ENCODE measurements around the gene SGK1. TPM values are rescaled to one million over a fixed set of nuclear protein-coding genes. Genes with fewer than 3 reads are reported as not detected.
"Not testable (repeated sequence)": the region's sequence is repeated elsewhere in the genome, so short reads cannot be mapped to it uniquely, and the experiment has no call there.

SGK1 gene
- total RNA-seq, 1 donor from 2014 or later = 6.3 TPM

- peaks cover 3% of the 10 kb centered on the region for H3K27me3 Mint-ChIP-seq (ENCODE audit: unreplicated experiment)
- H3K4me1 Mint-ChIP-seq (ENCODE audit: low read depth, unreplicated experiment) = no peaks in the 10 kb centered on the region
- no peak for DNase-seq
- no peak overlapping the region for H3K4me3 Mint-ChIP-seq (ENCODE audit: unreplicated experiment)
- TF ChIP-seq CTCF (IDR thresholded peaks at IDR 0.05; ENCODE audit: partially characterized antibody, unreplicated experiment) = no peak
- no peaks in the 10 kb centered on the region for H3K9me3 Mint-ChIP-seq (ENCODE audit: unreplicated experiment)
- no peak overlapping the region for H3K27ac Mint-ChIP-seq (ENCODE audit: unreplicated experiment)
- no peaks in the 10 kb centered on the region for H3K36me3 Mint-ChIP-seq (ENCODE audit: unreplicated experiment)
Observed at GRCh38 chr6:134288538-134289203, 29.2 kb downstream of the SGK1 start.

- Mint-ChIP-seq H3K4me3 (ENCODE audit: unreplicated experiment) (no peak overlapping the region), H3K27me3 (ENCODE audit: unreplicated experiment) (peaks cover 3% of the 10 kb centered on the region), H3K27ac (ENCODE audit: unreplicated experiment) (no peak overlapping the region), H3K9me3 (ENCODE audit: unreplicated experiment) (no peaks in the 10 kb centered on the region), H3K4me1 (ENCODE audit: low read depth, unreplicated experiment) (no peaks in the 10 kb centered on the region), H3K36me3 (ENCODE audit: unreplicated experiment) (no peaks in the 10 kb centered on the region)
- no peak for DNase-seq
- TF ChIP-seq CTCF (IDR thresholded peaks at IDR 0.05; ENCODE audit: partially characterized antibody, unreplicated experiment) = no peak
Observed at GRCh38 chr6:134287859-134288537, 29.9 kb downstream of the SGK1 start.

GRCh38 chr6:134282816-134283215, 35.1 kb downstream of the SGK1 start:
- no peak for DNase-seq
- H3K4me1 Mint-ChIP-seq (ENCODE audit: low read depth, unreplicated experiment) = no peaks in the 10 kb centered on the region
- TF ChIP-seq CTCF (IDR thresholded peaks at IDR 0.05; ENCODE audit: partially characterized antibody, unreplicated experiment) = no peak
- peaks cover 2% of the 10 kb centered on the region for H3K27me3 Mint-ChIP-seq (ENCODE audit: unreplicated experiment)
- no peaks in the 10 kb centered on the region for H3K9me3 Mint-ChIP-seq (ENCODE audit: unreplicated experiment)
- H3K4me3 Mint-ChIP-seq (ENCODE audit: unreplicated experiment) = no peak overlapping the region
- H3K36me3 Mint-ChIP-seq (ENCODE audit: unreplicated experiment) = no peaks in the 10 kb centered on the region
- H3K27ac Mint-ChIP-seq (ENCODE audit: unreplicated experiment) = no peak overlapping the region

- Mint-ChIP-seq H3K4me3 (ENCODE audit: unreplicated experiment) (no peak overlapping the region), H3K27ac (ENCODE audit: unreplicated experiment) (no peak overlapping the region), H3K9me3 (ENCODE audit: unreplicated experiment) (no peaks in the 10 kb centered on the region), H3K36me3 (ENCODE audit: unreplicated experiment) (no peaks in the 10 kb centered on the region), H3K27me3 (ENCODE audit: unreplicated experiment) (peaks cover 2% of the 10 kb centered on the region), H3K4me1 (ENCODE audit: low read depth, unreplicated experiment) (no peaks in the 10 kb centered on the region)
- no peak for DNase-seq
- TF ChIP-seq CTCF (IDR thresholded peaks at IDR 0.05; ENCODE audit: partially characterized antibody, unreplicated experiment) = no peak
Observed at GRCh38 chr6:134281388-134281787, 36.5 kb downstream of the SGK1 start.

GRCh38 chr6:134278000-134278399, 39.9 kb downstream of the SGK1 start:
- H3K4me3 Mint-ChIP-seq (ENCODE audit: unreplicated experiment) = no peak overlapping the region
- H3K27me3 Mint-ChIP-seq (ENCODE audit: unreplicated experiment) = no peaks in the 10 kb centered on the region
- no peaks in the 10 kb centered on the region for H3K4me1 Mint-ChIP-seq (ENCODE audit: low read depth, unreplicated experiment)
- DNase-seq = no peak
- no peaks in the 10 kb centered on the region for H3K36me3 Mint-ChIP-seq (ENCODE audit: unreplicated experiment)
- H3K27ac Mint-ChIP-seq (ENCODE audit: unreplicated experiment) = no peak overlapping the region
- TF ChIP-seq CTCF (IDR thresholded peaks at IDR 0.05; ENCODE audit: partially characterized antibody, unreplicated experiment) = no peak
- no peaks in the 10 kb centered on the region for H3K9me3 Mint-ChIP-seq (ENCODE audit: unreplicated experiment)

- H3K27ac Mint-ChIP-seq (ENCODE audit: unreplicated experiment); H3K36me3 Mint-ChIP-seq (ENCODE audit: unreplicated experiment); H3K9me3 Mint-ChIP-seq (ENCODE audit: unreplicated experiment); H3K27me3 Mint-ChIP-seq (ENCODE audit: unreplicated experiment); H3K4me3 Mint-ChIP-seq (ENCODE audit: unreplicated experiment); H3K4me1 Mint-ChIP-seq (ENCODE audit: low read depth, unreplicated experiment); DNase-seq: not testable (repeated sequence)
Observed at GRCh38 chr6:134276891-134277377, 41.0 kb downstream of the SGK1 start.
